ENCODE measurements around the gene TCP1. TPM values are rescaled to one million over a fixed set of nuclear protein-coding genes. Genes with fewer than 3 reads are reported as not detected.
"Not testable (repeated sequence)": the region's sequence is repeated elsewhere in the genome, so short reads cannot be mapped to it uniquely, and the experiment has no call there.

TCP1 gene
- total and polyA plus RNA-seq, 2 donors: 141 to 168 TPM

DNA sequence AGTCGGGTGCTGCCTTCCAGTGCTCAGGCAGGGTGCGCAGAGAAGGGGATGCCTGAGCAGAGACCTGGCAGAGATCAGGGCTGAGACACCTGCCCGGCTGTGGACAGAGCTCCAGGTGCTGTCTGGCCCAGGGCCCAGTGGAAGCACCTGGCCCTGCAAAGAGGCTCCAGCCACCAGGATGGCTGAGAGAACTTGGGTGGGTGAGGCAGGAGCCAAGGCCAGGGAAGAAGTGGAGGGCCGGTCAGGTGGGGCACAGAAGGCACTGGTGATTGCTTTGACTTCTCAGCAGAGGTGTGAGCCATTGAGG lies 41.9 kb upstream of the TCP1 start:
- Histone ChIP-seq H3K4me3 (ENCODE audit: low read length in 2 of 2) (no peak overlapping the region), H3K27ac (ENCODE audit: low read depth in 1 of 2, low read length in 1 of 2) (no peak overlapping the region), H3K9me3 (ENCODE audit: control insufficient read depth in 2 of 2, insufficient read depth in 1 of 2, low read length in 1 of 2) (peaks cover 0 to 3% of the 10 kb centered on the region in 2 donors), H3K27me3 (ENCODE audit: control insufficient read depth in 2 of 2, insufficient read depth in 1 of 2, low read length in 1 of 2) (no peaks in the 10 kb centered on the region), H3K36me3 (ENCODE audit: control insufficient read depth in 2 of 2, insufficient read depth in 2 of 2, low read length in 1 of 2) (no peaks in the 10 kb centered on the region), H3K4me1 (ENCODE audit: control insufficient read depth in 2 of 2, insufficient read depth in 2 of 2, low read length in 2 of 2) (peaks cover 17 to 40% of the 10 kb centered on the region in 2 donors)
- WGBS: 86% methylated on average over 4 of the region's 4 CpGs
- no peak for DNase-seq (ENCODE audit: low read depth in 6 of 9, low spot score in 9 of 9)

DNA sequence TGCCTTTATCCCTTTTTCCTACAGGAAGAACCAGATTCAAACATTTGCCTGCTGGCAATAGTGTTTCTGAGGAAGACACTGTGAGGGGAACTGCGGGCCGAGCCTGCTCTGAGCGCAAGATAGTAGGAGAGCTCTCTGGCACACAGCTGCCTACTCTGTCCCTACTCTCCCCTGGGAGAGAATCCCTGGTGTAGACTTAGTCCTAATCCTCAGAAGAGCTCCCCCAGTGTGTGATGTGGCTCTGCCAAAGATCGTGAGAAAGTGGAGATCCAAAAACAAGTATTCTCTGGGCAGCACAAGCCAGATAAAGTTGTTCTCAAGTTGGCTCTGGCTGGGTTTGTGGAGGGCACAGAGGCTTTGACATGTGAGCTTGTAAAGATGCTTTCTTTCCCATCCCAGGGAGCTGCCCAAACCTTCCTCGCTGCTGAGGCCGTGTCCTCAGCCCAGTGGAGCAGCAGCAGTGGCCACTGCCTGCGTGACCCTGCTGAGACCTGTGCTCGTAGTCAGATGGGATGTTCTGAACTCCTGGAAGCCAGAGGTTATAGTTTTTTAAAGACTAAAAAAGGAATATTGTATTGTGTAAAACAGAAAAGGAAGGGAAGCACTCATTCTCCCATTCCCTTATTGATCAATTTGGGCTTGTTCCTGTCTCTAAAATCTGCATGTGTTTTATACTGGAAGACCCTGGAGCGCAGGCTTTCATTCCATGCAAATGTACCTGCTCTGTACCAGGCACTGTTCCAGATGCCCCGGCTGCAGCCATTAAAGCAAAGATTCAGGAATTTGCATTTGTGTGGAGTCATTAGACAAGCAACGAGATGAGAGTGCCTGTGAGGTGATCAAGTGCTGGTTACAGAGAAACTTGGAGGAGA lies 41.3 kb upstream of the TCP1 start:
- Histone ChIP-seq H3K36me3 (ENCODE audit: control insufficient read depth in 2 of 2, insufficient read depth in 2 of 2, low read length in 1 of 2) (no peaks in the 10 kb centered on the region), H3K9me3 (ENCODE audit: control insufficient read depth in 2 of 2, insufficient read depth in 1 of 2, low read length in 1 of 2) (peaks cover 0 to 3% of the 10 kb centered on the region in 2 donors), H3K27ac (ENCODE audit: low read depth in 1 of 2, low read length in 1 of 2) (no peak overlapping the region), H3K4me1 (ENCODE audit: control insufficient read depth in 2 of 2, insufficient read depth in 2 of 2, low read length in 2 of 2) (peaks cover 17 to 40% of the 10 kb centered on the region in 2 donors), H3K27me3 (ENCODE audit: control insufficient read depth in 2 of 2, insufficient read depth in 1 of 2, low read length in 1 of 2) (no peaks in the 10 kb centered on the region), H3K4me3 (ENCODE audit: low read length in 2 of 2) (no peak overlapping the region)
- DNase-seq (ENCODE audit: low read depth in 6 of 9, low spot score in 9 of 9): no peak
- WGBS: 90% methylated on average over 11 of the region's 11 CpGs

DNA sequence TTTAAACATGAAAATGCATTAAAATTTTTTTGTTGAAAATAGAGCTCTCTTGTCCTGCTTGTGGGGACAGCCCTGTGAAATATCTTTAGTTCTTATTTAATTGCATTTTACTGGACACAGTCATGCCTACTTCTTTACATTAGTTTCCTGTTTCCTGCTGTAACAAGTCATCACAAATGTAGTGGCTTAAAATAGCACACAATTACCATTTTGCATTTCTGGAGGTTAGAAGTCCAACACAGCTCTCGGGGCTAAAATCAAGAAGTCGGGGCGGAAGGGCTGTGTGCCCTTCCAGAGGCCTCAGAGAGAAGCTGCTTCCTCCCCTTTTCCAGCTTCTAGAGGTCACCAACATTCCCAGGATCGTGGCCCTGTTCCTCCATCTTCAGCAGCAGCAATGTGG lies 40.1 kb upstream of the TCP1 start:
- H3K36me3 ChIP-seq (ENCODE audit: control insufficient read depth in 2 of 2, insufficient read depth in 2 of 2, low read length in 1 of 2): no peaks in the 10 kb centered on the region
- peaks cover 14 to 31% of the 10 kb centered on the region in 2 donors for H3K4me1 ChIP-seq (ENCODE audit: control insufficient read depth in 2 of 2, insufficient read depth in 2 of 2, low read length in 2 of 2)
- WGBS: 39% methylated on average over 4 of the region's 4 CpGs
- DNase-seq (ENCODE audit: low read depth in 6 of 9, low spot score in 9 of 9): no peak
- no peaks in the 10 kb centered on the region for H3K27me3 ChIP-seq (ENCODE audit: control insufficient read depth in 2 of 2, insufficient read depth in 1 of 2, low read length in 1 of 2)
- no peak overlapping the region for H3K27ac ChIP-seq (ENCODE audit: low read depth in 1 of 2, low read length in 1 of 2)
- no peak overlapping the region for H3K4me3 ChIP-seq (ENCODE audit: low read length in 2 of 2)
- peaks cover 0 to 3% of the 10 kb centered on the region in 2 donors for H3K9me3 ChIP-seq (ENCODE audit: control insufficient read depth in 2 of 2, insufficient read depth in 1 of 2, low read length in 1 of 2)

DNA sequence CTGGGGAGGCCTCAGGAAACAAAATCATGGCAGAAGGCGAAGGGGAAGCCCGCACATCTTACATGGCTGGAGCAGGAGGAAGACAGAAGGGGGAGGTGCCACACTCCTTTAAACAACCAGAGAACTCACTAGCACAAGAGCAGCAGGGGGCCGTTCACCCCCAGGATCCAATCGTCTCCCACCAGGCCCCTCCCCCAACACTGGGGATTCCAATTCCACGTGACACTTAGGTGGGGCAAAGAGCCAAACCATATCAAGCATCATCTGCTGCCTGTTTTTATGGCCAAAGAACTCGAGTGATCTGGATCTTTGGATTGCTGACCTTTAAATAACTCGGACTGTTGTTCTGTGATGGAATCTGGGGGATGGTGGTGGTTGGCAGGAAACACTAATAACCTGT lies 38.7 kb upstream of the TCP1 start:
- peaks cover 2 to 21% of the 10 kb centered on the region in 2 donors for H3K4me1 ChIP-seq (ENCODE audit: control insufficient read depth in 2 of 2, insufficient read depth in 2 of 2, low read length in 2 of 2)
- no peak overlapping the region for H3K4me3 ChIP-seq (ENCODE audit: low read length in 2 of 2)
- H3K27me3 ChIP-seq (ENCODE audit: control insufficient read depth in 2 of 2, insufficient read depth in 1 of 2, low read length in 1 of 2): no peaks in the 10 kb centered on the region
- no peak overlapping the region for H3K27ac ChIP-seq (ENCODE audit: low read depth in 1 of 2, low read length in 1 of 2)
- no peak for DNase-seq (ENCODE audit: low read depth in 6 of 9, low spot score in 9 of 9)
- H3K9me3 ChIP-seq (ENCODE audit: control insufficient read depth in 2 of 2, insufficient read depth in 1 of 2, low read length in 1 of 2): peaks cover 0 to 3% of the 10 kb centered on the region in 2 donors
- WGBS: 87% methylated on average over 7 of the region's 7 CpGs
- H3K36me3 ChIP-seq (ENCODE audit: control insufficient read depth in 2 of 2, insufficient read depth in 2 of 2, low read length in 1 of 2): no peaks in the 10 kb centered on the region

DNA sequence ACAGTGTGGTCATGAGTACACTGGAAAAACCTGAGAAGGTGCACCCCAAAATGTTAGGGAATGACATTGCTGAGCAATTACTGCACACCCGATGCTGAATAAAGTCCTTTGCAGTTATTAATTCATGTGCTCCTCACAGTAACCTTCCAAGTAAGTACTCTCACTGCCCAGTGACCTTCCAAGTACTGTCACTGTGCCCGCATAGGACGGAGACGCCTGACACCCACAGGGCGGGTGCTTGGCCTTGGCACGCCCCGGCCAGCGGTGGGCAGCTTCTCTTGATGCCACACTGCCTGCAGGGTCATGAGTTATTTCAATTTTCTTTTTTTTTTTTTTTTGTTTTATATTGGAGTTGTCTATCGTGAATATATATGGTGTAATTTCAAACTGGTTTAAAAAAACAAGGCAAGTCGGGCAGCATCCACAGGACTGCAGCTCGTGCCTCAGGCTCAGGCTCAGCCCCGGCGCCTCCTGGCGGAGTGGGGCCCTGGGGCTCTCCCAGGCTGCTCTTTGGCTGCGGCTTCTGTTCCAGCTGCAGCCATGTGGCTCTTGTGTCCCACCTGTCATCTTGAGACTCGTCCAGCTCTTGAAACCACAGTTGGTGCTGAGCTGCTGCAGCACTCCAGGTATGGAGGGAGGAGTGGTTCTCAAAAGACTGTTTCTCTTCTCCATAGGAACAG lies 37.7 kb upstream of the TCP1 start:
- Histone ChIP-seq H3K4me3 (ENCODE audit: low read length in 2 of 2) (no peak overlapping the region), H3K27me3 (ENCODE audit: control insufficient read depth in 2 of 2, insufficient read depth in 1 of 2, low read length in 1 of 2) (no peaks in the 10 kb centered on the region), H3K4me1 (ENCODE audit: control insufficient read depth in 2 of 2, insufficient read depth in 2 of 2, low read length in 2 of 2) (peaks cover 0 to 20% of the 10 kb centered on the region in 2 donors), H3K27ac (ENCODE audit: low read depth in 1 of 2, low read length in 1 of 2) (no peak overlapping the region), H3K36me3 (ENCODE audit: control insufficient read depth in 2 of 2, insufficient read depth in 2 of 2, low read length in 1 of 2) (no peaks in the 10 kb centered on the region), H3K9me3 (ENCODE audit: control insufficient read depth in 2 of 2, insufficient read depth in 1 of 2, low read length in 1 of 2) (peaks cover 0 to 3% of the 10 kb centered on the region in 2 donors)
- 87% methylated on average over 16 of the region's 16 CpGs for WGBS
- no peak for DNase-seq (ENCODE audit: low read depth in 6 of 9, low spot score in 9 of 9)

DNA sequence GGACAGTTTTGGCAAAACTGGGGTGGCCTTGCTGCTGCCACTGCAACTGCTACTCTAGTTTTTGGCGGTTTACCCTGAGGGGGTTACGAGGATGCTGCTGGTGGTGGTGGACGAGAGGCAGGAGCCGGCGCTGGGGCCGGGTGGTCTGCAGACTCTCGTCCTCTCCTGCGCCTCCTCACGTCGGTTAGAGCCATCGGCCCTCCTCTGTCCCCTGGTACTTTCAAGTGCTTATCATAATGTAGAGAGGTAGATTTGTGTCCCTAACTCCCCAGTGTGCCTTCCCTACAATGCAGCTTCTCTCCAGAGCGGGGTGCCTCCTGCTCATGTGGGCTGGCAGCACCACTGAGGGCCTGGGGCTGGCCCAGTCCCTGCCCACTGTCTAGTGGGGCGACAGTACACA lies 36.6 kb upstream of the TCP1 start:
- no peaks in the 10 kb centered on the region for H3K27me3 ChIP-seq (ENCODE audit: control insufficient read depth in 2 of 2, insufficient read depth in 1 of 2, low read length in 1 of 2)

DNA sequence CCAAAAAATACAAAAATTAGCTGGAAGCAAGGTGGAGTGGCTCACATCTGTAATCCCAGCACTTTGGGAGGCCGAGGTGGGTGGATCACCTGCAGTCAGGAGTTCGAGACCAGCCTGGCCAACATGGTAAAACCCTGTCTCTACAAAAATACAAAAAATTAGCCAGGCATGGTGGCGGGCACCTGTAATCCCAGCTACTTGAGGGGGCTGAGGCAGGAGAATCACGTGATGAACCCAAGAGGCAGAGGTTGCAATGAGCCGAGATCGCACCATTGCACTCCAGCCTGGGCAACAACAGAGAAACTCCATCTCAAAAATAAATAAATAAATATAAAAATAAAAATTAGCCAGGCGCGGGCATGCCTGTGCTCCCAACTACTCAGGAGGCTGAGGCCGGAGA lies 35.3 kb upstream of the TCP1 start:
- H3K27ac ChIP-seq (ENCODE audit: low read depth in 1 of 2, low read length in 1 of 2); H3K9me3 ChIP-seq (ENCODE audit: control insufficient read depth in 2 of 2, insufficient read depth in 1 of 2, low read length in 1 of 2); DNase-seq (ENCODE audit: low read depth in 6 of 9, low spot score in 9 of 9); H3K36me3 ChIP-seq (ENCODE audit: control insufficient read depth in 2 of 2, insufficient read depth in 2 of 2, low read length in 1 of 2); H3K4me3 ChIP-seq (ENCODE audit: low read length in 2 of 2); H3K27me3 ChIP-seq (ENCODE audit: control insufficient read depth in 2 of 2, insufficient read depth in 1 of 2, low read length in 1 of 2): not testable (repeated sequence)
- H3K4me1 ChIP-seq (ENCODE audit: control insufficient read depth in 2 of 2, insufficient read depth in 2 of 2, low read length in 2 of 2): peaks cover 13 to 36% of the 10 kb centered on the region in 2 donors
- WGBS: 97% methylated on average over 9 of the region's 9 CpGs

More for the DNA sequence above, 36.6 kb upstream of the TCP1 start:
- H3K36me3 ChIP-seq (ENCODE audit: control insufficient read depth in 2 of 2, insufficient read depth in 2 of 2, low read length in 1 of 2): no peaks in the 10 kb centered on the region
- no peak for DNase-seq (ENCODE audit: low read depth in 6 of 9, low spot score in 9 of 9)
- peaks cover 5 to 26% of the 10 kb centered on the region in 2 donors for H3K4me1 ChIP-seq (ENCODE audit: control insufficient read depth in 2 of 2, insufficient read depth in 2 of 2, low read length in 2 of 2)
- peaks cover 0 to 3% of the 10 kb centered on the region in 2 donors for H3K9me3 ChIP-seq (ENCODE audit: control insufficient read depth in 2 of 2, insufficient read depth in 1 of 2, low read length in 1 of 2)
- H3K4me3 ChIP-seq (ENCODE audit: low read length in 2 of 2): no peak overlapping the region
- H3K27ac ChIP-seq (ENCODE audit: low read depth in 1 of 2, low read length in 1 of 2): no peak overlapping the region
- WGBS: 99% methylated on average over 13 of the region's 13 CpGs

DNA sequence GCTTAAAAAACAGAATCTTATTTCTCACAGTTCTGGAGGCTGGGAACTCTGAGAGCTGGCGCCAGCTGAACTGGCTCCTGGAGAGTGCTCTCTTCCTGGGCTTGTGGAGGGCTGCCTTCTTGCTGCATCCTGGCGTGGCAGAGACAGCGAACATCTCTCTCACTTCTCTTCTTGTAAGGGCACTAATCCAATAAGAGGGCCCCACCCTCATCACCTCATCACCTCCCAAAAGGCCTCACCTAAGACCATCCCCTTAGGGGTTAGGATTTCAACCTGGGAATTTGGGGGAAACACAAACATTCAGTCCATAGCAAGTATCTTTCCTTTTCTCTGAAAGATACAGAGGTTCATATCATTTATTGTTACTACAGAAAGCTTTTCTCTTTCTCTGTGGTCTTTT lies 34.6 kb upstream of the TCP1 start:
- no peak for DNase-seq (ENCODE audit: low read depth in 6 of 9, low spot score in 9 of 9)
- WGBS: 98% methylated on average over 3 of the region's 3 CpGs

DNA sequence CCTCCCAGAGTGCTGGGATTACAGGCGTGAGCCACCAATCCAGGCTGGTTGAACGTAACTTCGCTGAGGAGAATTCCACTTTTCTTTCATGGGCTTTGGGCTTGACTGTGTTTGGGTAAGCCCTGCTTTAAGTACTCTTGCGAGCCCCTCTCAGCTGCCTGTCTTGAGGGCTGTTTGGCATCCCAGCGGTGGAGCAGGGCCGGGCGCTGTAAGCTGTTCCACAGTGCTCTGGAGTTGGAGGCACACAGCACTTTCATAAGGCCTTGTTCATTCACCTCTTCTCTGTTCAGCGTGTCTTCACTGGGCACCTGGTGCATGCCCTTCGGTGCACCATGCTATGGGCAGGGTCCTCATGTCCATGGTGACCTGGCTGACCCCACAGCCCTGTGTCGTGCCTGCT lies 32.3 kb upstream of the TCP1 start:
- Histone ChIP-seq H3K27ac (ENCODE audit: low read depth in 1 of 2, low read length in 1 of 2) (no peak overlapping the region), H3K9me3 (ENCODE audit: control insufficient read depth in 2 of 2, insufficient read depth in 1 of 2, low read length in 1 of 2) (no peaks in the 10 kb centered on the region), H3K4me3 (ENCODE audit: low read length in 2 of 2) (no peak overlapping the region), H3K27me3 (ENCODE audit: control insufficient read depth in 2 of 2, insufficient read depth in 1 of 2, low read length in 1 of 2) (no peaks in the 10 kb centered on the region), H3K36me3 (ENCODE audit: control insufficient read depth in 2 of 2, insufficient read depth in 2 of 2, low read length in 1 of 2) (peaks cover 0 to 3% of the 10 kb centered on the region in 2 donors), H3K4me1 (ENCODE audit: control insufficient read depth in 2 of 2, insufficient read depth in 2 of 2, low read length in 2 of 2) (peaks cover 20 to 60% of the 10 kb centered on the region in 2 donors)
- WGBS: 96% methylated on average over 10 of the region's 10 CpGs
- no peak for DNase-seq (ENCODE audit: low read depth in 6 of 9, low spot score in 9 of 9)

More for the DNA sequence above, 34.6 kb upstream of the TCP1 start:
- Histone ChIP-seq H3K27me3 (ENCODE audit: control insufficient read depth in 2 of 2, insufficient read depth in 1 of 2, low read length in 1 of 2) (no peaks in the 10 kb centered on the region), H3K9me3 (ENCODE audit: control insufficient read depth in 2 of 2, insufficient read depth in 1 of 2, low read length in 1 of 2) (peaks cover 0 to 3% of the 10 kb centered on the region in 2 donors), H3K36me3 (ENCODE audit: control insufficient read depth in 2 of 2, insufficient read depth in 2 of 2, low read length in 1 of 2) (peaks cover 0 to 2% of the 10 kb centered on the region in 2 donors), H3K4me3 (ENCODE audit: low read length in 2 of 2) (no peak overlapping the region), H3K27ac (ENCODE audit: low read depth in 1 of 2, low read length in 1 of 2) (no peak overlapping the region), H3K4me1 (ENCODE audit: control insufficient read depth in 2 of 2, insufficient read depth in 2 of 2, low read length in 2 of 2) (peaks cover 18 to 42% of the 10 kb centered on the region in 2 donors)
